Measurements from ENCODE around the gene MOV10. TPM values are rescaled to one million over a fixed set of nuclear protein-coding genes. Genes with fewer than 3 reads are reported as not detected.
"Not testable (repeated sequence)": the region's sequence is repeated elsewhere in the genome, so short reads cannot be mapped to it uniquely, and the experiment has no call there.

Gene MOV10
- total RNA-seq, 1 donor from 2014 or later: 10.3 TPM

GRCh38 chr1:112718691-112719418, 44.4 kb downstream of the MOV10 start:
- Histone ChIP-seq H3K27me3 (ENCODE audit: control insufficient read depth, insufficient read depth, low read length) (no peaks in the 10 kb centered on the region), H3K36me3 (ENCODE audit: control insufficient read depth, insufficient read depth, low read length) (no peaks in the 10 kb centered on the region), H3K4me3 (ENCODE audit: low read depth, low read length) (no peak overlapping the region)
- peak; percentile 95 for TF ChIP-seq CTCF (IDR thresholded peaks at IDR 0.05; ENCODE audit: insufficient read depth, low read length, severe bottlenecking)
- FAIRE-seq (no peak), DNase-seq (ENCODE audit: low read depth) (peak; percentile 42)

GRCh38 chr1:112719706-112720105, 45.2 kb downstream of the MOV10 start:
- no peaks in the 10 kb centered on the region for H3K27me3 ChIP-seq (ENCODE audit: control insufficient read depth, insufficient read depth, low read length)
- TF ChIP-seq CTCF (IDR thresholded peaks at IDR 0.05; ENCODE audit: insufficient read depth, low read length, severe bottlenecking): no peak
- DNase-seq (ENCODE audit: low read depth) (no peak), FAIRE-seq (no peak)
- H3K36me3 ChIP-seq (ENCODE audit: control insufficient read depth, insufficient read depth, low read length): no peaks in the 10 kb centered on the region
- no peak overlapping the region for H3K4me3 ChIP-seq (ENCODE audit: low read depth, low read length)

- Histone ChIP-seq H3K36me3 (ENCODE audit: control insufficient read depth, insufficient read depth, low read length) (no peaks in the 10 kb centered on the region), H3K27me3 (ENCODE audit: control insufficient read depth, insufficient read depth, low read length) (no peaks in the 10 kb centered on the region), H3K4me3 (ENCODE audit: low read depth, low read length) (no peak overlapping the region)
- TF ChIP-seq CTCF (IDR thresholded peaks at IDR 0.05; ENCODE audit: insufficient read depth, low read length, severe bottlenecking): no peak
- FAIRE-seq: no peak
- no peak for DNase-seq (ENCODE audit: low read depth)
Measured at GRCh38 chr1:112720800-112721199, 46.3 kb downstream of the MOV10 start.

- DNase-seq (ENCODE audit: low read depth); H3K4me3 ChIP-seq (ENCODE audit: low read depth, low read length); H3K27me3 ChIP-seq (ENCODE audit: control insufficient read depth, insufficient read depth, low read length); FAIRE-seq; H3K36me3 ChIP-seq (ENCODE audit: control insufficient read depth, insufficient read depth, low read length): not testable (repeated sequence)
Measured at GRCh38 chr1:112721294-112721693, 46.8 kb downstream of the MOV10 start.

- no peak for DNase-seq (ENCODE audit: low read depth)
Measured at GRCh38 chr1:112721966-112722524, 47.6 kb downstream of the MOV10 start.

More at GRCh38 chr1:112721966-112722524, 47.6 kb downstream of the MOV10 start:
- no peaks in the 10 kb centered on the region for H3K36me3 ChIP-seq (ENCODE audit: control insufficient read depth, insufficient read depth, low read length)
- TF ChIP-seq CTCF (IDR thresholded peaks at IDR 0.05; ENCODE audit: insufficient read depth, low read length, severe bottlenecking): no peak
- H3K4me3 ChIP-seq (ENCODE audit: low read depth, low read length): no peak overlapping the region
- H3K27me3 ChIP-seq (ENCODE audit: control insufficient read depth, insufficient read depth, low read length): no peaks in the 10 kb centered on the region
- no peak for FAIRE-seq

Measured in bronchial epithelial cell (primary cell).